Activated T-helper 2 cell treated with anti-CD3 and anti-CD28 coated beads, Interferon-gamma antibody, Interleukin-2, Interleukin-4, amounts not matched to agents 10 μg/mL and 5 μg/mL and 100 μg/mL, durations not matched to agents 14 hours and 24 hours and 36 hours (primary cell): ENCODE data around the gene MED27. TPM values are rescaled to one million over a fixed set of nuclear protein-coding genes. Genes with fewer than 3 reads are reported as not detected.

Experiments
- DNase-seq: peaks from one replicate; pipeline ENCODE4 v3.0.0; 2021; ENCODE audit warnings: low spot score
- H3K27ac Mint-ChIP-seq: one replicate; pipeline ENCODE4 v1.8.0; 2021; ENCODE audit warnings: mixed read lengths
- H3K27me3 Mint-ChIP-seq: one replicate; pipeline ENCODE4 v1.8.0; 2021; ENCODE audit warnings: low read depth, mixed read lengths
- H3K36me3 Mint-ChIP-seq: one replicate; pipeline ENCODE4 v1.8.0; 2021; ENCODE audit warnings: low read depth, mixed read lengths
- H3K4me1 Mint-ChIP-seq: one replicate; pipeline ENCODE4 v1.8.0; 2021; ENCODE audit warnings: low read depth, mixed read lengths
- H3K4me3 Mint-ChIP-seq: one replicate; pipeline ENCODE4 v1.8.0; 2021; ENCODE audit warnings: low read depth, mild to moderate bottlenecking, moderate library complexity, mixed read lengths
- H3K9me3 Mint-ChIP-seq: one replicate; pipeline ENCODE4 v1.8.0; 2021; ENCODE audit warnings: mixed read lengths
- intact Hi-C: fragments of 100-400 bp; cut with micrococcal nuclease; formaldehyde crosslinking; loops from one replicate; pipeline ENCODE4 v1.15.1; 2023
- total RNA-seq: library from RNA; stranded (reverse); gene quantifications from 2 replicates; pipeline ENCODE4 v1.2.3, GENCODE V29; 2022

MED27 gene
- total RNA-seq, 1 donor from 2014 or later = 37.2 TPM

DNA sequence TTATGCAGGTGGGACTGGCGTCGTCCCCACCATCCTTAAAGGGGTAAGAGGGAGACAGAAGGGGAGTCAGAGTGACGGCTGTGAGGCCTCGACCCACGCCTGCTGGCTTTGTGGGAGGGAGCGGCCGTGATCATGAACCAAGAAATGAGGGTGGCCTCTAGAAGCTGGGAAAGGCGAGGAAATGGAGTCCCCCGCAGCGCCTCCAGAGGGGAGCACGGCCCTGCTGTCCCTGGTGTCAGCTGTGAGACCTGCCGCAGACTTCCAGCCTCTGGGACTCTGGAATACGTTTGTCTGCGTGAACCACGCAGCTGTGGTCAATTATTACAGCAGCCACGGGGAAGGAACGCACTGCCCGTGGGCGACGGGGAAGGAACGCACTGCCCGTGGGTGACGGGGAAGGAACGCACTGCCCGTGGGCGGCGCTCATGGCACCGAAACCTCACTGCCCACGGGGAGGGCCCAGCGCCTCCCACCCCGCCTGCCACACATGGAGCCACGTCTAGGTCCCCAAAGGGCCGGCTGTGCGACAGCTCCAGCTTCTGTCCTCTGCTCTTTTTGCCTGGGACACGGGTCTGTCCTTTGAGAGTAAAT, 231.0 kb downstream of the MED27 start:
- no peak for DNase-seq
- H3K36me3 Mint-ChIP-seq = no peaks in the 10 kb centered on the region
- H3K4me1 Mint-ChIP-seq = peaks cover 17% of the 10 kb centered on the region
- H3K27me3 Mint-ChIP-seq = peaks cover 6% of the 10 kb centered on the region
- H3K27ac Mint-ChIP-seq = no peak overlapping the region
- no peak overlapping the region for H3K4me3 Mint-ChIP-seq
- no peaks in the 10 kb centered on the region for H3K9me3 Mint-ChIP-seq
- intact Hi-C loops = loop anchor here (5.0 to 10.0 kb wide), 2 partner anchors 156 to 299 kb away; no protein-coding TSS in a partner anchor

DNA sequence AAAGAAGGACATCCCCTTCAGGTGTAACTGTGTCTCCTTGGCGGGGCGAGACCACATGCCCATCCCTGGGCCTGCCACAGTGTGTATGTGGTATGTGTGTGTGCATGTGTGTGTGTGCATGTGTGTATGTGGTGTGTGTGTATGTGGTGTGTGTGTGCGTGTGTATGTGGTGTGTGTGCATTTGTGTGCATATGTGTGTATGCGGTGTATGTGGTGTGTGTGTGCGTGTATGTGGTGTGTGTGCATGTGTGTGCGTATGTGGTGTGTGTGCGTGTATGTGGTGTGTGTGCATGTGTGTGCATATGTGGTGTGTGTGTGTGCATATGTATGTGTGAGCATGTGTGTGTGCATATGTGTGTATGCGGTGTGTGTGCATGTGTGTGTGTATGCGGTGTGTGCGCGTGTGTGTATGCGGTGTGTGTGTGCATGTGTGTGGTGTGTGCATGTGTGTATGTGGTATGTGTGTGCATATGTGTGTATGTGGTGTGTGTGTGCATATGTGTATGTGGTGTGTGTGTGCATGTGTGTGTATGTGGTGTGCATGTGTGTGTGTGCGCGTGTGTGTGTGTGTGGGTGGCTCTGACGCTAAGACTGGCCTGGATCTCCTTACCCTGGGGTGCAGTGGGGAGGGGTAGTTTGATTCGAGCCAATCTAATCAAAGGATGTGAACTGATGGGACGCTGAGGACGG, 231.9 kb downstream of the MED27 start:
- Mint-ChIP-seq H3K4me1 (peaks cover 15% of the 10 kb centered on the region), H3K36me3 (no peaks in the 10 kb centered on the region), H3K27me3 (peaks cover 6% of the 10 kb centered on the region), H3K4me3 (no peak overlapping the region), H3K9me3 (no peaks in the 10 kb centered on the region), H3K27ac (no peak overlapping the region)
- DNase-seq = no peak
- intact Hi-C loops = loop anchor here (5.0 to 10.0 kb wide), 2 partner anchors 157 to 299 kb away; no protein-coding TSS in a partner anchor

DNA sequence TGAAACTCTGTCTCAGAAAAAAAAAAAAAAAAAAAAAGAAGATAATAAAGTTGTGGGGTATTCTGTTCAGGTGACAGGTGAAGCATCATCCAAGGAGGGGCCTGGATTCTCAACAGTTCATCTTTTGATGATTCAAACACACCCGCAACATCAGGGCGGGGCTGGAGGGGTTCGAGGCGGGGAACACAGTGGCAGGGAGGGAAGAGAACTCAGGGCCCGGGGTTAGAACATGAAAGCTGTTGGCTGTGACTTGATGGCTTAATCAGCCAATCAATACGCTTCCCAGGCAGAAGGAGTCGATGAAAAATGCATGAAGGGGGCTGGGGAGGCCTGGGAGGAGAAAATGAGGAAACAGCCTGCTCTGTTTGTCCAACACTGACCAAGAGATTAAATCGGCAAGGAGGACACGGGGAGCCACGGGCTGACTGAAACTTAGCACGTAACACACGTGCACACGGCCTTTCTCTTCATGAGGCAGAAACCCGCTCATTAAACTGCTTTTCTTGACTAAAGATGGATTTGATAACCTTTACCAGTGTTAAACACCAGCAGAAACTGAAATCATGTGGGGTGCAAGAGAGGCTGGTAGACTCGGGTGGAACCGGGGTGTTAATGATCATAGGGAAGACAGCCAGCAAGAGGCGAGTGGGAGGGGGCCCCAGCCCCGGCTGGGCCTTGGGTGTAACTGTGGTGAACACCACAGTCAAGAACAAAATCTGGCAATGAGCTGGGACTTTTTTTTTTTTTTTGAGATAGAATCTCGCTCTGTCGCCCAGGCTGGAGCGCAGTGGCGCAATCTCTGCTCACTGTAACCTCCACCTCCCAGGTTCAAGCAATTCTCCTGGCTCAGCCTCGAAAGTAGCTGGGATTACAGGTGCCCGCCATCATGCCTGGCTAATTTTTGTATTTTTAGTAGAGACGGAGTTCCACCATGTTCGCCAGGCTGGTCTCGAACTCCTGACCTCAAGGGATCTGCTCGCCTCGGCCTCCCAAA, 234.1 kb downstream of the MED27 start:
- Mint-ChIP-seq H3K27me3 (peaks cover 3% of the 10 kb centered on the region), H3K4me1 (peaks cover 16% of the 10 kb centered on the region), H3K4me3 (no peak overlapping the region), H3K9me3 (no peaks in the 10 kb centered on the region), H3K36me3 (no peaks in the 10 kb centered on the region), H3K27ac (peak overlapping the region; percentile 77)
- no peak for DNase-seq
- intact Hi-C loops = loop anchor here (5.0 to 10.0 kb wide), 2 partner anchors 159 to 302 kb away; no protein-coding TSS in a partner anchor

DNA sequence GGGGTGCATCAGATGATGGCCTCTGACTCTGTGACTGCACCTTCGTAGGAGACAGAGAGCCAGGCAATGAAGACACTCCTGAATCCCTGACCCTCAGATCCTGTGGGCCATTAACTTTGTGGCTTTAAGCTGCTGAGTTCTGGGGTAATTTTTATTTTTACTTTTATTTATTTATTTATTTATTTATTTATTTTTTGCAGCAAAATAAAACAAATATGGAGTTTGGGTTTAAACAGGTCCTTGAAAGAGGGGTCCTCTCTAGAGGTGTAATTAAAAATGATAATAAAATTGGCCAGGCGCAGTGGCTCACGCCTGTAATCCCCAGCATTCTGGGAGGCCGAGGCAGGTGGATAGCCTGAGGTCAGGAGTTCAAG, 234.9 kb downstream of the MED27 start:
- no peak for DNase-seq

DNA sequence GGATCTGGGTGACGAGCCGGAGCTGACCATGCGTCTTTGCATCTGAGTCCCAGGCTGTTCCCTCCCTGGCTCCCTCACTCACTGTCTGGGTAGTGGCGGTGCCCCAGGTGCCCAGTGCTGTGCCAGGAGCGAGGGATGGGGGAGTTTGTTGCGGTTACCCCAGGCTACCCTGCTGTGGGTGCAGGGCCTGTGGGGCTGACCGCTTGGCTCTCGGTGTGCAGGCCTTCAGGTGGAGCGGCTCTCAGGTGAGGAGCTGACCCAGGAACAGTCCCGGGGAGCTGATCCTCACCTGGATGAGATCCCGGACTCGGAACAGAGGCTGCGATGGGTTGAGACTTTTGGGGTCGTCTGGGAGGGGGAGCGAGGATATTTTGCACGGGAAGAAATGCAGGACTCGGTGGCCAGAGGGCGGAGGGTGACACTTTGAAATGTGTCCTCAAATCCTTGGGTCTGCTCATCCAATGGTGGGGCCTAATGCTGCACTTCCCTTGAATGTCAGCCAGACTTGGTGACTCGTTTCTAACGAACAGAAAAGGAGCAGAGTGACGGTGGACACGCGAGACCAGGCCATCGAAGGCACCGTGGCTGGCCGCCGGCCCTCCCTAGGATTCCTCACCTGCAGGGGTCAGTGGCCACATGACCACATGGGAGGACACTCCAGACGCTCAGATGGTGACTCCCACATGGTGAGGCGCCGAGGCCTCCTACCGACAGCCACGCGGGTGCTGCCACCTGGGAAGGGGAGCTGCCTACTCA, 235.5 kb downstream of the MED27 start:
- Mint-ChIP-seq H3K27me3 (peaks cover 3% of the 10 kb centered on the region), H3K9me3 (no peaks in the 10 kb centered on the region), H3K36me3 (no peaks in the 10 kb centered on the region), H3K4me3 (no peak overlapping the region), H3K27ac (no peak overlapping the region), H3K4me1 (peaks cover 27% of the 10 kb centered on the region)
- no peak for DNase-seq
- intact Hi-C loops = loop anchor here (10.0 kb wide), 1 partner anchor 161 kb away; no protein-coding TSS in a partner anchor

More for the DNA sequence above, 234.9 kb downstream of the MED27 start:
- peaks cover 3% of the 10 kb centered on the region for H3K27me3 Mint-ChIP-seq
- no peaks in the 10 kb centered on the region for H3K36me3 Mint-ChIP-seq
- no peaks in the 10 kb centered on the region for H3K9me3 Mint-ChIP-seq
- peaks cover 23% of the 10 kb centered on the region for H3K4me1 Mint-ChIP-seq
- H3K27ac Mint-ChIP-seq = no peak overlapping the region
- intact Hi-C loops = loop anchor here (5.0 to 10.0 kb wide), 2 partner anchors 160 to 303 kb away; no protein-coding TSS in a partner anchor
- no peak overlapping the region for H3K4me3 Mint-ChIP-seq

DNA sequence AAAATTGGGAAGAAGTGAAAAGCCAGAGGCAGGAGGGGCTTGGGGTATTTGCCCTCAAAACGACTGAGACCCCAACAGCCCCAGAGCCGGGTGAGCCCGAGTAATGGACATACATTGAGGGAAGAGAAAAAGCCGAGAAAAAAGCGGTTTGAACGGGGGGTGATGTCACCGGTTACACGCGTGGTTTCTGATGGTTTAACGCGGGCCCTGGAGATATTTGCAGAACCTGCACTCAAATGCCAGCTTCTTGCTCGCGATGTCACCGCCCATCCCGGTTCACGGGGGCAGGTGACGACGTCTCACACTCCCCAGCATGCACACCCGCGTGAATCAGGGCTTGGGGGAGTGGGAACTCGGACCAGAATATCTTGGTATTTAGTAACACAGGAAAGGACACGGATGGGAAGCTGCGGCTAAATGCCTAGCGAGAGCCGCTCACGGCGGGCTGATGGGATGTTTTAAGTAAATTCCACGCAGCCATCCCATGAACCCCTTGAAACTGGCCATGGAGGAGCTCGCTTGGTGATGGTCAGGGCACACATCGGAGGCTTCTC, 237.8 kb downstream of the MED27 start:
- H3K27me3 Mint-ChIP-seq = peaks cover 5% of the 10 kb centered on the region
- DNase-seq = no peak
- no peak overlapping the region for H3K4me3 Mint-ChIP-seq
- peaks cover 27% of the 10 kb centered on the region for H3K4me1 Mint-ChIP-seq
- intact Hi-C loops = loop anchor here (10.0 kb wide), 1 partner anchor 163 kb away; no protein-coding TSS in a partner anchor
- H3K27ac Mint-ChIP-seq = no peak overlapping the region
- no peaks in the 10 kb centered on the region for H3K36me3 Mint-ChIP-seq
- no peaks in the 10 kb centered on the region for H3K9me3 Mint-ChIP-seq

DNA sequence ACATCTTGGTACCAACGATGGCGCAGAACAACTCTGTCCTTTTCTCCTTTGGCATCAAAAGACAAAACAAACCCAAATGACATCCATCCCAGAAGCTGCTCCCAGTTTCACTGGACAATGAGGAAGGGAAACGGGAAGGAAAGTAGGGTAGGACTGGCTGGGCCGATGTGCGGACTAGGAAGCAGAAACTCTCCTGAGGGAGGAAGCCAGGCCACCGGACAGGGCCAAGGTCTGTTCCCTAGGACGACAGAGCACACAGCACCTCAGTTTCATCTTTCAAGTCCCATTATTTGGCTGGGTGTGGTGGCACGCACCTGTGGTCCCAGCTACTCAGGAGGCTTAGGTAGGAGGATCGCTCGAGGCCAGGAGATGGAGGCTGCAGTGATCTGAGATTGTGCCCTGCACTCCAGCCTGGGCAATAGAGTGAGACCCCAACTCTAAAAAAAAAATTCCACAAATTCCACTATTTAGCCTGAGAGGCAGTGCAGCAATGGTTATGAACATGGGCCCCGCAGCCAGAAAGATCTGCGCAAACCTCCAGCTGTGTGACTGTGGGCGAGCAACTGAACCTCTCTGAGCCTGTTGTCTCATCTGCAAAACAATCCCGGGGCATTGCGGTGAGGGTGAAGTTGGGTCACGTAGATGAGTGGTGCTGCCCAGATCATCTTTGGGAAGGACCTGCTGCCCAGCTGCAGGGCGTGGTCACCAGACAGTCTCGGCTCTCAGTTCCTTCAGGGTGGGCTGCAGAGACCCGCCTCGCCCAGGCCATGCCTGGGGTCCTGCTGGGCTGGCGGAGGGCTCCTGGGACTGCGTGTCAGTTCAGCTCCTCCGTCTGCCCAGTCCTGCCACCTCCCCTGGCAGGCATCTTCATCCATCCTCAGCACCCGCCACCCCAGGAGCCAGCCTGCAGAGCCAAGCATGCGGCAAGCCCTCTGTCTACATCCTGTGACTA, 238.6 kb downstream of the MED27 start:
- peak overlapping the region; percentile 96 for H3K27ac Mint-ChIP-seq
- peaks cover 5% of the 10 kb centered on the region for H3K27me3 Mint-ChIP-seq
- intact Hi-C loops = loop anchor here (10.0 kb wide), 1 partner anchor 164 kb away; no protein-coding TSS in a partner anchor
- H3K4me3 Mint-ChIP-seq = no peak overlapping the region
- no peaks in the 10 kb centered on the region for H3K36me3 Mint-ChIP-seq
- peaks cover 21% of the 10 kb centered on the region for H3K4me1 Mint-ChIP-seq
- no peak for DNase-seq
- peaks cover 1% of the 10 kb centered on the region for H3K9me3 Mint-ChIP-seq

DNA sequence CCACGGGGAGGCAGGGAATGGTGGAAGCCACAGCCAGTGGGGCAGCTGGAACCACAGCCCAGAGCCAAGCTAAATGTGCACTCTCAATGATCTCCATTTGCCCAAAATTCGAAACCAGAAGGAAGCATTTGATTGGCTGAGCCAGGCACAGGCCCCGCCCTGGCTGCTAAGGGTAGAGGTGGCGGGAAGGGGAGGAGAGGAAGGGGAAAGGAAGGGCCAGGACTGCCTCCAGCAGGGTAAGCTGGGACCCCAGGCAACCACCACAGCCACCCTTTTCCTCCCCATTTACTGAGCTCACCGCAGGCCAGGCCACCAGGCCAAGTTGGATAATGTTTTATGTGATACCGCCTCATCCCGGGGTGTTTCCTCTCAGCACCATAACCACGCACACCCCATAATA, 239.4 kb downstream of the MED27 start:
- H3K27ac Mint-ChIP-seq = peak overlapping the region; percentile 96
- peaks cover 5% of the 10 kb centered on the region for H3K9me3 Mint-ChIP-seq
- peak overlapping the region; percentile 15 for H3K4me3 Mint-ChIP-seq
- intact Hi-C loops = loop anchor here (10.0 kb wide), 1 partner anchor 165 kb away; no protein-coding TSS in a partner anchor
- H3K4me1 Mint-ChIP-seq = peaks cover 15% of the 10 kb centered on the region
- DNase-seq = peak; percentile 19
- peaks cover 5% of the 10 kb centered on the region for H3K27me3 Mint-ChIP-seq
- no peaks in the 10 kb centered on the region for H3K36me3 Mint-ChIP-seq

DNA sequence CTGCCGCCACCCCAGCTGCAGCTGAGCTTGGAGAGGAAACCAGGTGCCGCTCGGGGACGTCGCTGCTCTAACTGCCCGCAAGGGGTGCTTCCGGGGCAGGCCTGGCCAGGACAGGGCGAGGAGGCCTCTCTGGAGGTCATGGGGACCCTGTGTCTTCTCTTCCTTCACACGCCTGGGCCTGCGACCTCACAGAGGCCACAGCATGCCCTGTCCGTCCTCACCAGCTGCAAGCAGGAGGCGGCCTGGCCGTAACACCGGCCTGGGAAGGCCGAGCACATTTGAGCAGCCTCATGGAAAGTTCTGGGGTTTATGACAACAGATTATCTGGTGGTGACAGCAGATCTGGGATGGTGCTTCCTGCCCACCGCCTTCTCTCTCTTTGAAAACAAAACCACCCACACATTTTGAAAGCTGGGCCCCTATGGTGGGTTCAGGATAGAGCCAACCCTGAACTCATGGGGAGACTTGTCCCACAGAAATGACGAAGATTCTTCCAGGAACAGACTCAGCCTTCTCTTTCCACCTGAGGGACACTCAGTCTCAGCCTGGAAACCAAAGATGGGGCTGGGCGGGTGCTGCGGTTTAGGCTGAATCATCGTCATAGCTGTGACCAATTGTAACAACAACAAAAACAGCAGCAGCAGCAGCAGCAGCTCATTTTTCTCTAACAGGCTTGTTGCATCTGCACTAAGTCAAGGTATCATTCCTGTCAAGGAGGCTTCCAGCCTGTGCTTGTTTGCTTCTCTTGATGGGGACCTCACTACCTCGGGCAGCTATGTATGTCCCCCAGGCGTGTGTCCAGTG, 240.2 kb downstream of the MED27 start:
- H3K36me3 Mint-ChIP-seq = peaks cover 3% of the 10 kb centered on the region
- H3K4me3 Mint-ChIP-seq = peak overlapping the region; percentile 15
- peak; percentile 72 for DNase-seq
- peak overlapping the region; percentile 96 for H3K27ac Mint-ChIP-seq
- peaks cover 15% of the 10 kb centered on the region for H3K4me1 Mint-ChIP-seq
- H3K9me3 Mint-ChIP-seq = peaks cover 5% of the 10 kb centered on the region
- H3K27me3 Mint-ChIP-seq = peaks cover 5% of the 10 kb centered on the region
- intact Hi-C loops = loop anchor here (1.0 to 10.0 kb wide), 4 partner anchors 59 to 405 kb away; partner anchors contain the start of gene MED27

DNA sequence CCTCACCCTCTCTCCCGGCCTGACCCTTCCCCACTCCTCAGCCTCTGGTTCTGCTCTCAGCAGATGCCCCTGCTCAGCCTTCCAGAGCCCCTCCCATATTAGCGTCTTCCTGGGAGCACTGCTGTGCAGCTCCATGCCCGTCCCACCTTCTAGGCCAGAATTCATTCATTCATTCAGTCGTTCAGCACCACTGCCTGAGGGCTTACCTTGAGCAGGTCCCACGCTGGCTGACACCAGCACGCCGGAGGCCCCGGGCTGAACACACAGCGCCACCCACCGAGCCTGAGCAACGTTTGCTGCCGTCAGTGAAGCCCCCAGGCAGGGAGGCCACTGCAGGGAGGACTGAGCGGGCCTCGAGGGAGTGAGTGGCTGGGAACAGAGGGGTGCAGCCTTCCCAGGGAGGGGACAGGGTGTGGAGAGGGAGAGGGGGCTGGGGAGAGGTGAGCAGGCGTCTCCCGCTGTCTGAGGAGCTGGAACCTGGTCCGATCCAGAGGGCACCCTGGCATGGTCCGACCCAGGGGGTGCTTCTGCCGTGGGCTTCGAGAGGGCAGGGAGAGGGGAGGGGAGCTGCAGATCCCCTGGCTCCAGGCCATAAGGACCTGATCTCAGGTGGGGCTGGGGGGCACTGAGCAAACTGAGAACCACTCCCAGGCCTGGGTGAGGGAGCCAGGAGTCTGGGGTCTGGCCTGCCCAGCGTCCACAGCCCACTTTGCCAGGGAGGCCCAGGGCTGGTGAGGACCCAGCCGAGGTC, 241.0 kb downstream of the MED27 start:
- DNase-seq = no peak
- H3K27ac Mint-ChIP-seq = peak overlapping the region; percentile 52
- H3K27me3 Mint-ChIP-seq = peaks cover 5% of the 10 kb centered on the region
- peaks cover 15% of the 10 kb centered on the region for H3K4me1 Mint-ChIP-seq
- intact Hi-C loops = loop anchor here (1.0 to 10.0 kb wide), 3 partner anchors 58 to 406 kb away; partner anchors contain the start of gene MED27
- H3K36me3 Mint-ChIP-seq = peaks cover 7% of the 10 kb centered on the region
- no peak overlapping the region for H3K4me3 Mint-ChIP-seq
- peaks cover 12% of the 10 kb centered on the region for H3K9me3 Mint-ChIP-seq
